NB4 (cell line): ENCODE data around the gene ERBB4.
"Not testable (repeated sequence)": the region's sequence is repeated elsewhere in the genome, so short reads cannot be mapped to it uniquely, and the experiment has no call there.

Experiments
- DNase-seq: peaks from one replicate; pipeline ENCODE4 v3.0.0; 2010; ENCODE audit warnings: low read depth
- H3K4me3 ChIP-seq: one replicate; pipeline ENCODE4 v1.5.1; 2011; ENCODE audit warnings: mild to moderate bottlenecking, low read depth, low read length, moderate library complexity
- MAX ChIP-seq: IDR thresholded peaks from 2 replicates; pipeline ENCODE4 v1.6.1; 2011; ENCODE audit warnings: low read depth, low read length
- MYC ChIP-seq: IDR thresholded peaks from 2 replicates; pipeline ENCODE4 v1.6.1; 2011; ENCODE audit warnings: low read depth, low read length
- POLR2A ChIP-seq: IDR thresholded peaks from 2 replicates; pipeline ENCODE4 v1.6.1; 2011; ENCODE audit warnings: mild to moderate bottlenecking; ENCODE audit not compliant: insufficient read length; ENCODE audit errors: extremely low read depth
- TF ChIP-seq, protein P1 (sequence below): IDR thresholded peaks from one replicate; pipeline ENCODE4 v1.5.1; 2012; ENCODE audit warnings: low read depth, low read length

ERBB4 gene

DNA sequence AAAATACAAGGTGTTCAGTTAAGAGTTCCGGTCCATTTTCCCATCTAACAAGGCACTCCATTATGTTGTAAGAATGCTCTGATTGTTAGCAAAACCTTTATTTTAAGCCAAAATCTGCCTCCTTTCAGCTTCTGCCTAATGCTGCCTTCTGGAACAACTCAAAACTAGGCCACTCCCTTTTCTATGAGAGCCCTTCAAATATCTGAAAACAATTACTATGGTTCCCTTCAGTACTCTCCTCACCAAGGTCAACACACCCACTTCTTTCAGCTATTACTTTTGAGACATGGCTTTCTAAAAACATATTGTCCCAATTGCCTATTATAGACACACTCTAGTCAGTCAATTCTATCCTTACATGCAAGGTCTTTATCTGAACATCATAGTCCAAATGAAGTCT, 429.4 kb downstream of the ERBB4 start:
- DNase-seq: no peak
- H3K4me3 ChIP-seq: no peak overlapping the region

GRCh38 chr2:212107989-212108388, 430.6 kb downstream of the ERBB4 start:
- TF ChIP-seq POLR2A (no peak), MYC (no peak), MAX (no peak)
- TF ChIP-seq, protein P1, sequence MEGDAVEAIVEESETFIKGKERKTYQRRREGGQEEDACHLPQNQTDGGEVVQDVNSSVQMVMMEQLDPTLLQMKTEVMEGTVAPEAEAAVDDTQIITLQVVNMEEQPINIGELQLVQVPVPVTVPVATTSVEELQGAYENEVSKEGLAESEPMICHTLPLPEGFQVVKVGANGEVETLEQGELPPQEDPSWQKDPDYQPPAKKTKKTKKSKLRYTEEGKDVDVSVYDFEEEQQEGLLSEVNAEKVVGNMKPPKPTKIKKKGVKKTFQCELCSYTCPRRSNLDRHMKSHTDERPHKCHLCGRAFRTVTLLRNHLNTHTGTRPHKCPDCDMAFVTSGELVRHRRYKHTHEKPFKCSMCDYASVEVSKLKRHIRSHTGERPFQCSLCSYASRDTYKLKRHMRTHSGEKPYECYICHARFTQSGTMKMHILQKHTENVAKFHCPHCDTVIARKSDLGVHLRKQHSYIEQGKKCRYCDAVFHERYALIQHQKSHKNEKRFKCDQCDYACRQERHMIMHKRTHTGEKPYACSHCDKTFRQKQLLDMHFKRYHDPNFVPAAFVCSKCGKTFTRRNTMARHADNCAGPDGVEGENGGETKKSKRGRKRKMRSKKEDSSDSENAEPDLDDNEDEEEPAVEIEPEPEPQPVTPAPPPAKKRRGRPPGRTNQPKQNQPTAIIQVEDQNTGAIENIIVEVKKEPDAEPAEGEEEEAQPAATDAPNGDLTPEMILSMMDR: no peak
- no peak overlapping the region for H3K4me3 ChIP-seq
- DNase-seq: no peak

More for the DNA sequence above, 429.4 kb downstream of the ERBB4 start:
- TF ChIP-seq POLR2A (no peak), MAX (no peak), MYC (no peak)
- TF ChIP-seq, protein P1: no peak

GRCh38 chr2:212107014-212107413, 431.6 kb downstream of the ERBB4 start:
- no peak overlapping the region for H3K4me3 ChIP-seq
- TF ChIP-seq POLR2A: no peak
- TF ChIP-seq, protein P1: no peak
- TF ChIP-seq MYC: no peak
- no peak for TF ChIP-seq MAX
- no peak for DNase-seq

- not testable (repeated sequence) for DNase-seq
These were observed 432.1 kb downstream of the ERBB4 start for GRCh38 chr2:212106536-212106935.

DNA sequence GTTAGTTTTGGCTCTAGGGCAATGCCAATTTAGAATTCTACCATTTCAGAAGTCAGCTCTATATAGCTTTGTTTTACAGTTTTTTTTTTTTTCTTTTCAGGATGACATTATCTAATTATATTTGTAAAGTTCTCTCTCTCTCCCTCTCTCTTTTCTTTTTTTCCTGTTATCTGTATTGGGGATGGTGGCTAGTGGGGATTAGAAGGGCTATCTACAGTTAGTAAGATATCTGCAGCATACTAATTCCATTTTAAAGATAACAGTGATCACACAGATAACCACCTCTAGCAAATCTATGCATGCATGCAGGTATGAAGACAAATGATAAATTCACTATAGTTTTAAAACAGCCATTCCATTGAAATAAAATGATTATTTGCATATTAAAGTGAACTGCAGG, 438.9 kb downstream of the ERBB4 start:
- no peak for DNase-seq
- H3K4me3 ChIP-seq: no peak overlapping the region
- TF ChIP-seq, protein P1: no peak
- TF ChIP-seq MAX: no peak
- no peak for TF ChIP-seq POLR2A
- TF ChIP-seq MYC: no peak

More at GRCh38 chr2:212106536-212106935, 432.1 kb downstream of the ERBB4 start:
- not testable (repeated sequence) for H3K4me3 ChIP-seq

DNA sequence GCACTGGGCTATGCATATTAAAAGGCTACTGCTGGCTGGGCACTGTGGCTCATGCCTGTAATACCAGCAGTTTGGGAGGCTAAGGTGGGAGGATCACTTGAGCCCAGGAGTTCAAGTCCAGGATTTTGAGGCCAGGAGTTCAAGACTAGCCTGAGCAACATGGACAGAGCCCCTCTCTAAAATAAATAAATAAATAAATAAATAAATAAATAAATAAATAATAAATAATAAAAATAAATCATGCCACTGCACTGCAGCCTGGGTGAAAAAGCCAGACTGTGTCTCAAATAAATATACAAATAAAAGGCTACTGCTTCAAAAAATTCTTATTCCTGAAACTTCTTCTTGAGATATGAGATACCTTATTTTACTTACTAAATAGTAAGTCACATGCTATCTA, 439.6 kb downstream of the ERBB4 start:
- no peak overlapping the region for H3K4me3 ChIP-seq
- DNase-seq: no peak
- TF ChIP-seq POLR2A: no peak
- no peak for TF ChIP-seq MYC
- TF ChIP-seq, protein P1: no peak
